WTC11 (cell line): ENCODE data around the gene ACOX3. TPM values are rescaled to one million over a fixed set of nuclear protein-coding genes. Genes with fewer than 3 reads are reported as not detected.

Experiments
- ATAC-seq: fragments of 200-7000 bp; cut with Tn5 transposase; 2 replicates; pipeline ENCODE4 v1.10.0; 2021; ENCODE audit warnings: mild to moderate bottlenecking, moderate library complexity
- CTCF ChIA-PET: fragments of 300-600 bp; sonication (Branson Sonifier 250); formaldehyde crosslinking; loops from one replicate; lab custom pipeline; 2021; ENCODE audit warnings: antibody characterized with exemption; lab: Charles Lee
- POLR2A ChIA-PET: fragments of 350-600 bp; sonication (Branson Sonifier 250); formaldehyde crosslinking; loops from one replicate; lab custom pipeline; 2021; ENCODE audit warnings: antibody characterized with exemption; lab: Charles Lee
- DNase-seq: peaks from one replicate; pipeline ENCODE4 v3.0.0; 2021; ENCODE audit warnings: low spot score
- H3K27ac Mint-ChIP-seq: 2 replicates; pipeline ENCODE4 v1.8.0; 2021; ENCODE audit warnings: mixed read lengths
- H3K27me3 Mint-ChIP-seq: 2 replicates; pipeline ENCODE4 v1.8.0; 2021; ENCODE audit warnings: low read depth, mild to moderate bottlenecking, moderate library complexity, mixed read lengths
- H3K36me3 Mint-ChIP-seq: 2 replicates; pipeline ENCODE4 v1.8.0; 2021; ENCODE audit warnings: mixed read lengths
- H3K4me1 Mint-ChIP-seq: 2 replicates; pipeline ENCODE4 v1.8.0; 2022; ENCODE audit warnings: mixed read lengths
- H3K4me3 Mint-ChIP-seq: 2 replicates; pipeline ENCODE4 v1.8.0; 2021; ENCODE audit warnings: mild to moderate bottlenecking, moderate library complexity, mixed read lengths
- H3K9me3 Mint-ChIP-seq: 2 replicates; pipeline ENCODE4 v1.8.0; 2021; ENCODE audit warnings: mixed read lengths
- EMX1 ChIP-seq: fragments of 250-450 bp; sonication (Bioruptor Pico); IDR thresholded peaks from 2 replicates; pipeline ENCODE4 v1.8.0; 2021; ENCODE audit warnings: mild to moderate bottlenecking
- KAT7 ChIP-seq: sonication (generic); formaldehyde crosslinking; IDR thresholded peaks from 2 replicates; pipeline ENCODE4 v1.8.1; 2023; ENCODE audit warnings: missing genetic modification reagents, mild to moderate bottlenecking, borderline replicate concordance
- NR1H2 ChIP-seq: sonication (generic); formaldehyde crosslinking; IDR thresholded peaks from 2 replicates; pipeline ENCODE4 v1.9.0; 2021; ENCODE audit warnings: mild to moderate bottlenecking, moderate library complexity, missing genetic modification reagents
- RORB ChIP-seq: fragments of 250-450 bp; sonication (Bioruptor Pico); IDR thresholded peaks from 2 replicates; pipeline ENCODE4 v1.9.0; 2021; ENCODE audit warnings: mild to moderate bottlenecking
- SMAD4 ChIP-seq: sonication (generic); formaldehyde crosslinking; IDR thresholded peaks from 2 replicates; pipeline ENCODE4 v1.8.0; 2022; ENCODE audit warnings: mild to moderate bottlenecking, missing genetic modification reagents
- SP1 ChIP-seq: sonication (generic); formaldehyde crosslinking; conservative IDR thresholded peaks from 2 replicates; pipeline ENCODE4 v1.8.1; 2022; ENCODE audit warnings: missing genetic modification reagents
- TEAD4 ChIP-seq: sonication (generic); formaldehyde crosslinking; IDR thresholded peaks from 2 replicates; pipeline ENCODE4 v1.8.0; 2022; ENCODE audit warnings: mild to moderate bottlenecking, missing genetic modification reagents
- ZBTB21 ChIP-seq: sonication (generic); formaldehyde crosslinking; IDR thresholded peaks from 2 replicates; pipeline ENCODE4 v1.8.1; 2023; ENCODE audit warnings: mild to moderate bottlenecking, missing genetic modification reagents, borderline replicate concordance
- total RNA-seq: library from RNA; stranded (reverse); gene quantifications from 3 replicates; pipeline ENCODE4 v1.2.3, GENCODE V29; 2021
- TF ChIP-seq, protein P1 (sequence below): sonication (generic); formaldehyde crosslinking; IDR thresholded peaks from 2 replicates; pipeline ENCODE4 v1.8.0; 2023; ENCODE audit warnings: missing genetic modification reagents, mild to moderate bottlenecking, borderline replicate concordance
- TF ChIP-seq, protein P2 (sequence below): sonication (generic); formaldehyde crosslinking; conservative IDR thresholded peaks from 2 replicates; pipeline ENCODE4 v1.8.1; 2023; ENCODE audit warnings: mild to moderate bottlenecking, low read depth, missing genetic modification reagents, moderate library complexity
- TF ChIP-seq, protein P3 (sequence below): sonication (generic); formaldehyde crosslinking; IDR thresholded peaks from 2 replicates; pipeline ENCODE4 v1.8.1; 2023; ENCODE audit warnings: mild to moderate bottlenecking, missing genetic modification reagents, moderate library complexity
- TF ChIP-seq, protein P4 (sequence below): fragments of 250-450 bp; sonication (Bioruptor Pico); IDR thresholded peaks from 2 replicates; pipeline ENCODE4 v1.8.0; 2021; ENCODE audit warnings: mild to moderate bottlenecking
- TF ChIP-seq, protein P5 (sequence below): sonication (generic); formaldehyde crosslinking; IDR thresholded peaks from 2 replicates; pipeline ENCODE4 v1.8.1; 2022; ENCODE audit warnings: mild to moderate bottlenecking, moderate library complexity, missing genetic modification reagents
- TF ChIP-seq, protein P6 (sequence below): sonication (generic); formaldehyde crosslinking; IDR thresholded peaks from 2 replicates; pipeline ENCODE4 v1.8.0; 2022; ENCODE audit warnings: mild to moderate bottlenecking, missing genetic modification reagents

Gene ACOX3
- total RNA-seq, 1 experiment from 2014 or later, result 10.7 TPM

DNA sequence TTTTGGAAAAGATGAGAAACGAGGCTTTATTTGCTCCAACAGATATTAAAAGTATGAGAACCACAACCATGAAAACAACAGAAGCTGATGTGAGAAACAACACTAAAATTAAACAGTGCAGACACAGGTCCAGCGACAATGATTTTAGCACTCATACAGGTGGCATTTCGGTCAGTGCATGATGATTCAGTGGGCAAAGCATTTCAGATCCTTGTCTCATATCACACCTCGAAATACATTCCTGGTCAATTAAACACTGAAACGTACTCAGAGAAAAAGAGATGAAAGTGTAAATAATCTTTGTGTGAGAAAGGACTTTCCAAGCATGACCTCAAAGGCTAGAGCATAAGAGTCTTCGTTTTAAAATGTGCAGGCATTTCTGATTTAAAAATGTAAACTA is 85.2 kb downstream of the ACOX3 start (continued):
- TF ChIP-seq, protein P1, sequence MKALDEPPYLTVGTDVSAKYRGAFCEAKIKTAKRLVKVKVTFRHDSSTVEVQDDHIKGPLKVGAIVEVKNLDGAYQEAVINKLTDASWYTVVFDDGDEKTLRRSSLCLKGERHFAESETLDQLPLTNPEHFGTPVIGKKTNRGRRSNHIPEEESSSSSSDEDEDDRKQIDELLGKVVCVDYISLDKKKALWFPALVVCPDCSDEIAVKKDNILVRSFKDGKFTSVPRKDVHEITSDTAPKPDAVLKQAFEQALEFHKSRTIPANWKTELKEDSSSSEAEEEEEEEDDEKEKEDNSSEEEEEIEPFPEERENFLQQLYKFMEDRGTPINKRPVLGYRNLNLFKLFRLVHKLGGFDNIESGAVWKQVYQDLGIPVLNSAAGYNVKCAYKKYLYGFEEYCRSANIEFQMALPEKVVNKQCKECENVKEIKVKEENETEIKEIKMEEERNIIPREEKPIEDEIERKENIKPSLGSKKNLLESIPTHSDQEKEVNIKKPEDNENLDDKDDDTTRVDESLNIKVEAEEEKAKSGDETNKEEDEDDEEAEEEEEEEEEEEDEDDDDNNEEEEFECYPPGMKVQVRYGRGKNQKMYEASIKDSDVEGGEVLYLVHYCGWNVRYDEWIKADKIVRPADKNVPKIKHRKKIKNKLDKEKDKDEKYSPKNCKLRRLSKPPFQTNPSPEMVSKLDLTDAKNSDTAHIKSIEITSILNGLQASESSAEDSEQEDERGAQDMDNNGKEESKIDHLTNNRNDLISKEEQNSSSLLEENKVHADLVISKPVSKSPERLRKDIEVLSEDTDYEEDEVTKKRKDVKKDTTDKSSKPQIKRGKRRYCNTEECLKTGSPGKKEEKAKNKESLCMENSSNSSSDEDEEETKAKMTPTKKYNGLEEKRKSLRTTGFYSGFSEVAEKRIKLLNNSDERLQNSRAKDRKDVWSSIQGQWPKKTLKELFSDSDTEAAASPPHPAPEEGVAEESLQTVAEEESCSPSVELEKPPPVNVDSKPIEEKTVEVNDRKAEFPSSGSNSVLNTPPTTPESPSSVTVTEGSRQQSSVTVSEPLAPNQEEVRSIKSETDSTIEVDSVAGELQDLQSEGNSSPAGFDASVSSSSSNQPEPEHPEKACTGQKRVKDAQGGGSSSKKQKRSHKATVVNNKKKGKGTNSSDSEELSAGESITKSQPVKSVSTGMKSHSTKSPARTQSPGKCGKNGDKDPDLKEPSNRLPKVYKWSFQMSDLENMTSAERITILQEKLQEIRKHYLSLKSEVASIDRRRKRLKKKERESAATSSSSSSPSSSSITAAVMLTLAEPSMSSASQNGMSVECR (CRISPR knock-in tag), result no peak
- TF ChIP-seq, protein P2, sequence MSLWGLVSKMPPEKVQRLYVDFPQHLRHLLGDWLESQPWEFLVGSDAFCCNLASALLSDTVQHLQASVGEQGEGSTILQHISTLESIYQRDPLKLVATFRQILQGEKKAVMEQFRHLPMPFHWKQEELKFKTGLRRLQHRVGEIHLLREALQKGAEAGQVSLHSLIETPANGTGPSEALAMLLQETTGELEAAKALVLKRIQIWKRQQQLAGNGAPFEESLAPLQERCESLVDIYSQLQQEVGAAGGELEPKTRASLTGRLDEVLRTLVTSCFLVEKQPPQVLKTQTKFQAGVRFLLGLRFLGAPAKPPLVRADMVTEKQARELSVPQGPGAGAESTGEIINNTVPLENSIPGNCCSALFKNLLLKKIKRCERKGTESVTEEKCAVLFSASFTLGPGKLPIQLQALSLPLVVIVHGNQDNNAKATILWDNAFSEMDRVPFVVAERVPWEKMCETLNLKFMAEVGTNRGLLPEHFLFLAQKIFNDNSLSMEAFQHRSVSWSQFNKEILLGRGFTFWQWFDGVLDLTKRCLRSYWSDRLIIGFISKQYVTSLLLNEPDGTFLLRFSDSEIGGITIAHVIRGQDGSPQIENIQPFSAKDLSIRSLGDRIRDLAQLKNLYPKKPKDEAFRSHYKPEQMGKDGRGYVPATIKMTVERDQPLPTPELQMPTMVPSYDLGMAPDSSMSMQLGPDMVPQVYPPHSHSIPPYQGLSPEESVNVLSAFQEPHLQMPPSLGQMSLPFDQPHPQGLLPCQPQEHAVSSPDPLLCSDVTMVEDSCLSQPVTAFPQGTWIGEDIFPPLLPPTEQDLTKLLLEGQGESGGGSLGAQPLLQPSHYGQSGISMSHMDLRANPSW (CRISPR knock-in tag), result no peak
- TF ChIP-seq ZBTB21, result no peak
- no peak for TF ChIP-seq KAT7 (CRISPR knock-in tag)
- TF ChIP-seq SMAD4 (CRISPR knock-in tag), result no peak
- no peak for TF ChIP-seq TEAD4

DNA sequence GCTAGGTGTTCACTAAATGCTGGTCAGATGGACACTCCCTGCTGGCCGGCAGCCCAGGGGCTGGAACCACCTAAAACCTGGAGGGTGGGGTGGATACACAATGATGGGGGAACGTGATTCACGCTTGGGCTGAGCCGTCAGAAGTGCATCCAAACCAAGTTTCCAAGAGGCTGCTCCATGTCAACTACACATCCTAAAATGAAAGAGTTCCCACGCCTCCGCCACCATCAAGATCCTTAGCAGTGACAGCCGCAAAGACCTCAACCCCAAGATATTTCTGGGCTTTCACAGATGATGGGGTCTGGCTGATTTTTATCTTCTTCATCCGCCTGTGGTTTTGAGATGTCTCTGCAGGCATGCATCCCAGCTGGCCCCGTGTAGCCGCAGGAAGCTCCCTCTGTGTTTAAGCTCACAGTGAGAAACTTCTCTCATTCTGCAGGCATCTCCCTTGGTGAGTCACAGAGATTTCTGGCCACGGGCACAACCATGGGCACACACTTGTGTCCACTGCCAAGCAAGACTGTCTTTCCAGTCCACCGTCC is 86.5 kb downstream of the ACOX3 start:
- Mint-ChIP-seq H3K36me3 (peaks cover 6% of the 10 kb centered on the region), H3K9me3 (peaks cover 9% of the 10 kb centered on the region), H3K27me3 (peaks cover 19% of the 10 kb centered on the region), H3K4me1 (peaks cover 39% of the 10 kb centered on the region), H3K4me3 (no peak overlapping the region), H3K27ac (no peak overlapping the region)
- DNase-seq (no peak), ATAC-seq (no peak)
- TF ChIP-seq NR1H2 (CRISPR knock-in tag), result no peak
- no peak for TF ChIP-seq RORB (CRISPR knock-in tag)
- ChIA-PET POLR2A (no interaction called here), CTCF (interaction anchor here (1.3 kb wide), 1 partner anchor 11 kb away, joined by 4 read pairs; no protein-coding TSS in a partner anchor)

DNA sequence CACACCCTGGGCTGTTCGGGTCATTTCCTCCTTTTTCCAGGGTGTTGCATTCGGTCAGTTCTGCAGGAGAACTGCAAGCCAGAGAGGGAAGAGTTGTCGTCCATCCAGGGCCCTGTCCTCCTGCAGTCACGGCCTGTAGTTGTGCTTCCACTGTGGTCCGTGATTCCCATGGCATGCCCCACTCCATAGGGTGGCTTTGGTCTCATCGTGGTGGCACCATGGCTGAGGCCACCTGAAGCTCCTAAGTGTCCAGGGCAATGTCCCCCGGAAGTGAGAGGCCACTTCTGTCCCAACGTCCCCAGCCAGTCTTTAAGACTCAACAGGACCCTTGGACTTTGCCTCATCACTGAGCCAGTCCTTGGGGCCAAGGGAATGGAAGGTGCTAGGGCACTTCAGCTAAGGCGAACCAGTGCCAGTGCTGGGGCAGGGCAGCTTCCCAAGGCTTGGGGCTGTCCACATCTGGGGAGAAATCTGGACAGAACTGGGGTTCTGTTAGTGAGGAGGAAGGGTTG is 87.3 kb downstream of the ACOX3 start:
- ATAC-seq (no peak), DNase-seq (no peak)
- Mint-ChIP-seq H3K36me3 (peaks cover 6% of the 10 kb centered on the region), H3K27me3 (peaks cover 11% of the 10 kb centered on the region), H3K4me1 (peaks cover 32% of the 10 kb centered on the region), H3K27ac (no peak overlapping the region), H3K9me3 (peaks cover 9% of the 10 kb centered on the region), H3K4me3 (no peak overlapping the region)
- TF ChIP-seq KAT7 (CRISPR knock-in tag) (no peak), EMX1 (CRISPR knock-in tag) (no peak), SP1 (no peak)
- TF ChIP-seq, protein P3, sequence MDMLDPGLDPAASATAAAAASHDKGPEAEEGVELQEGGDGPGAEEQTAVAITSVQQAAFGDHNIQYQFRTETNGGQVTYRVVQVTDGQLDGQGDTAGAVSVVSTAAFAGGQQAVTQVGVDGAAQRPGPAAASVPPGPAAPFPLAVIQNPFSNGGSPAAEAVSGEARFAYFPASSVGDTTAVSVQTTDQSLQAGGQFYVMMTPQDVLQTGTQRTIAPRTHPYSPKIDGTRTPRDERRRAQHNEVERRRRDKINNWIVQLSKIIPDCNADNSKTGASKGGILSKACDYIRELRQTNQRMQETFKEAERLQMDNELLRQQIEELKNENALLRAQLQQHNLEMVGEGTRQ (CRISPR knock-in tag), result no peak
- TF ChIP-seq, protein P4, sequence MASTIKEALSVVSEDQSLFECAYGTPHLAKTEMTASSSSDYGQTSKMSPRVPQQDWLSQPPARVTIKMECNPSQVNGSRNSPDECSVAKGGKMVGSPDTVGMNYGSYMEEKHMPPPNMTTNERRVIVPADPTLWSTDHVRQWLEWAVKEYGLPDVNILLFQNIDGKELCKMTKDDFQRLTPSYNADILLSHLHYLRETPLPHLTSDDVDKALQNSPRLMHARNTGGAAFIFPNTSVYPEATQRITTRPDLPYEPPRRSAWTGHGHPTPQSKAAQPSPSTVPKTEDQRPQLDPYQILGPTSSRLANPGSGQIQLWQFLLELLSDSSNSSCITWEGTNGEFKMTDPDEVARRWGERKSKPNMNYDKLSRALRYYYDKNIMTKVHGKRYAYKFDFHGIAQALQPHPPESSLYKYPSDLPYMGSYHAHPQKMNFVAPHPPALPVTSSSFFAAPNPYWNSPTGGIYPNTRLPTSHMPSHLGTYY, result no peak
- TF ChIP-seq, protein P5, sequence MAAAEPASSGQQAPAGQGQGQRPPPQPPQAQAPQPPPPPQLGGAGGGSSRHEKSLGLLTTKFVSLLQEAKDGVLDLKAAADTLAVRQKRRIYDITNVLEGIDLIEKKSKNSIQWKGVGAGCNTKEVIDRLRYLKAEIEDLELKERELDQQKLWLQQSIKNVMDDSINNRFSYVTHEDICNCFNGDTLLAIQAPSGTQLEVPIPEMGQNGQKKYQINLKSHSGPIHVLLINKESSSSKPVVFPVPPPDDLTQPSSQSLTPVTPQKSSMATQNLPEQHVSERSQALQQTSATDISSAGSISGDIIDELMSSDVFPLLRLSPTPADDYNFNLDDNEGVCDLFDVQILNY, result 0 out of 2 replicates have a peak, but pooled peaks have one; percentile 14
- TF ChIP-seq, protein P6, sequence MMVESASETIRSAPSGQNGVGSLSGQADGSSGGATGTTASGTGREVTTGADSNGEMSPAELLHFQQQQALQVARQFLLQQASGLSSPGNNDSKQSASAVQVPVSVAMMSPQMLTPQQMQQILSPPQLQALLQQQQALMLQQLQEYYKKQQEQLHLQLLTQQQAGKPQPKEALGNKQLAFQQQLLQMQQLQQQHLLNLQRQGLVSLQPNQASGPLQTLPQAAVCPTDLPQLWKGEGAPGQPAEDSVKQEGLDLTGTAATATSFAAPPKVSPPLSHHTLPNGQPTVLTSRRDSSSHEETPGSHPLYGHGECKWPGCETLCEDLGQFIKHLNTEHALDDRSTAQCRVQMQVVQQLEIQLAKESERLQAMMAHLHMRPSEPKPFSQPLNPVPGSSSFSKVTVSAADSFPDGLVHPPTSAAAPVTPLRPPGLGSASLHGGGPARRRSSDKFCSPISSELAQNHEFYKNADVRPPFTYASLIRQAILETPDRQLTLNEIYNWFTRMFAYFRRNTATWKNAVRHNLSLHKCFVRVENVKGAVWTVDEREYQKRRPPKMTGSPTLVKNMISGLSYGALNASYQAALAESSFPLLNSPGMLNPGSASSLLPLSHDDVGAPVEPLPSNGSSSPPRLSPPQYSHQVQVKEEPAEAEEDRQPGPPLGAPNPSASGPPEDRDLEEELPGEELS (CRISPR knock-in tag), result no peak
- TF ChIP-seq, protein P1 (CRISPR knock-in tag), result no peak
- ChIA-PET CTCF (interaction anchor here (1.3 to 1.8 kb wide), 2 partner anchors 10 to 177 kb away, joined by 4 to 8 read pairs; no protein-coding TSS in a partner anchor), POLR2A (no interaction called here)
